Osteoblast (primary cell): ENCODE measurements around the gene DHRS11. TPM values are rescaled to one million over a fixed set of nuclear protein-coding genes. Genes with fewer than 3 reads are reported as not detected.

Experiments used
- DNase-seq: peaks from one replicate; pipeline ENCODE4 v3.0.0; 2011; ENCODE audit warnings: low spot score, mixed read lengths; ENCODE audit not compliant: insufficient read length; ENCODE audit errors: missing footprints
- H2AFZ ChIP-seq: 2 replicates; pipeline ENCODE4 v1.6.0; 2011; ENCODE audit warnings: mild to moderate bottlenecking, low read length
- H3K27ac ChIP-seq: 2 replicates; pipeline ENCODE4 v1.5.1; 2011; ENCODE audit warnings: mild to moderate bottlenecking, low read depth, low read length, moderate library complexity
- H3K27me3 ChIP-seq: 2 replicates; pipeline ENCODE4 v1.6.0; 2012; ENCODE audit warnings: mild to moderate bottlenecking, control low read depth, inconsistent platforms, low read length, moderate library complexity; ENCODE audit not compliant: insufficient read depth
- H3K36me3 ChIP-seq: 2 replicates; pipeline ENCODE4 v1.5.1; 2011; ENCODE audit warnings: mild to moderate bottlenecking, low read length, control low read depth, moderate library complexity; ENCODE audit not compliant: insufficient read depth
- H3K4me1 ChIP-seq: 2 replicates; pipeline ENCODE4 v1.5.1; 2011; ENCODE audit warnings: mild to moderate bottlenecking, low read length, control low read depth, moderate library complexity; ENCODE audit not compliant: insufficient read depth
- H3K4me2 ChIP-seq: 2 replicates; pipeline ENCODE4 v1.6.0; 2011; ENCODE audit warnings: mild to moderate bottlenecking, low read length; ENCODE audit not compliant: insufficient read depth
- H3K4me3 ChIP-seq: fragments of 200-600 bp; sonication (generic); 3 replicates; pipeline ENCODE4 v1.5.1; 2012; ENCODE audit warnings: mild to moderate bottlenecking, low read length, inconsistent platforms; ENCODE audit not compliant: insufficient read depth
- H3K79me2 ChIP-seq: 2 replicates; pipeline ENCODE4 v1.6.0; 2012; ENCODE audit warnings: mild to moderate bottlenecking, low read length, control low read depth, inconsistent platforms; ENCODE audit not compliant: insufficient read depth
- H3K9me3 ChIP-seq: 2 replicates; pipeline ENCODE4 v1.5.1; 2011; ENCODE audit warnings: low read depth, low read length, control low read depth
- H4K20me1 ChIP-seq: 2 replicates; pipeline ENCODE4 v1.6.0; 2012; ENCODE audit warnings: mild to moderate bottlenecking, low read length, control low read depth; ENCODE audit not compliant: insufficient read depth
- total RNA-seq: library from RNA; depleted of rRNA; stranded (reverse); fragments of >200 nt; gene quantifications from 2 replicates; pipeline ENCODE4 v1.2.3, GENCODE V29; 2012
- TF ChIP-seq, protein P1 (sequence below): IDR thresholded peaks from 2 replicates; pipeline ENCODE4 v1.5.1; 2011; ENCODE audit warnings: mild to moderate bottlenecking, low read depth, low read length, moderate library complexity; ENCODE audit errors: extremely low read depth

DHRS11 gene
- total RNA-seq, 1 donor, result 3.3 TPM

DNA sequence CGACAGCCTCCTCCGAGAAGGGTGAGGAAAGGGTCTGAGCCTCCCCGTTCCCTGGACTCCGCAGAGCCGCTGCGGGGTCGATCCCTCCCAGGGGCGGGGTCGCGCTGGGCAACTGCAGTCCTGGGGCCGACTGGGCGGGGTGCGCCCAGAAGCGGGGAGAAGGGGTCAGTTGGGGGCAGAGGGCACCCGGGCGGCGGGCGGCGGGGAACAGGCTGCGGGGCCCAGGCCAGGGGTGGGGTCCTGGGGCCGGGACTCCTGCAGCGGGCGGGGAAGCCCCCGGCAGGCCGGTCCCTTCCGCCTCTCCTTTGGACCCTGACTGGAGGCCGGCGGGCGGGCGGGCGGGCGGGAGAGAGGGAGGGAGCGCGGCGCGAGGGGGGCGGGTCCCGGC lies 46.6 kb upstream of the DHRS11 start:
- Histone ChIP-seq H4K20me1 (peaks cover 37% of the 10 kb centered on the region), H3K4me3 (peak overlapping the region; percentile 99), H3K27ac (peak overlapping the region; percentile 97), H3K36me3 (peaks cover 3% of the 10 kb centered on the region), H3K9me3 (no peaks in the 10 kb centered on the region), H3K79me2 (peaks cover 73% of the 10 kb centered on the region), H3K4me2 (peak overlapping the region; percentile 63), H3K4me1 (peaks cover 14% of the 10 kb centered on the region), H2AFZ (peak overlapping the region; percentile 88), H3K27me3 (no peaks in the 10 kb centered on the region)
- DNase-seq, result no peak
- TF ChIP-seq, protein P1, sequence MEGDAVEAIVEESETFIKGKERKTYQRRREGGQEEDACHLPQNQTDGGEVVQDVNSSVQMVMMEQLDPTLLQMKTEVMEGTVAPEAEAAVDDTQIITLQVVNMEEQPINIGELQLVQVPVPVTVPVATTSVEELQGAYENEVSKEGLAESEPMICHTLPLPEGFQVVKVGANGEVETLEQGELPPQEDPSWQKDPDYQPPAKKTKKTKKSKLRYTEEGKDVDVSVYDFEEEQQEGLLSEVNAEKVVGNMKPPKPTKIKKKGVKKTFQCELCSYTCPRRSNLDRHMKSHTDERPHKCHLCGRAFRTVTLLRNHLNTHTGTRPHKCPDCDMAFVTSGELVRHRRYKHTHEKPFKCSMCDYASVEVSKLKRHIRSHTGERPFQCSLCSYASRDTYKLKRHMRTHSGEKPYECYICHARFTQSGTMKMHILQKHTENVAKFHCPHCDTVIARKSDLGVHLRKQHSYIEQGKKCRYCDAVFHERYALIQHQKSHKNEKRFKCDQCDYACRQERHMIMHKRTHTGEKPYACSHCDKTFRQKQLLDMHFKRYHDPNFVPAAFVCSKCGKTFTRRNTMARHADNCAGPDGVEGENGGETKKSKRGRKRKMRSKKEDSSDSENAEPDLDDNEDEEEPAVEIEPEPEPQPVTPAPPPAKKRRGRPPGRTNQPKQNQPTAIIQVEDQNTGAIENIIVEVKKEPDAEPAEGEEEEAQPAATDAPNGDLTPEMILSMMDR, result no peak

DNA sequence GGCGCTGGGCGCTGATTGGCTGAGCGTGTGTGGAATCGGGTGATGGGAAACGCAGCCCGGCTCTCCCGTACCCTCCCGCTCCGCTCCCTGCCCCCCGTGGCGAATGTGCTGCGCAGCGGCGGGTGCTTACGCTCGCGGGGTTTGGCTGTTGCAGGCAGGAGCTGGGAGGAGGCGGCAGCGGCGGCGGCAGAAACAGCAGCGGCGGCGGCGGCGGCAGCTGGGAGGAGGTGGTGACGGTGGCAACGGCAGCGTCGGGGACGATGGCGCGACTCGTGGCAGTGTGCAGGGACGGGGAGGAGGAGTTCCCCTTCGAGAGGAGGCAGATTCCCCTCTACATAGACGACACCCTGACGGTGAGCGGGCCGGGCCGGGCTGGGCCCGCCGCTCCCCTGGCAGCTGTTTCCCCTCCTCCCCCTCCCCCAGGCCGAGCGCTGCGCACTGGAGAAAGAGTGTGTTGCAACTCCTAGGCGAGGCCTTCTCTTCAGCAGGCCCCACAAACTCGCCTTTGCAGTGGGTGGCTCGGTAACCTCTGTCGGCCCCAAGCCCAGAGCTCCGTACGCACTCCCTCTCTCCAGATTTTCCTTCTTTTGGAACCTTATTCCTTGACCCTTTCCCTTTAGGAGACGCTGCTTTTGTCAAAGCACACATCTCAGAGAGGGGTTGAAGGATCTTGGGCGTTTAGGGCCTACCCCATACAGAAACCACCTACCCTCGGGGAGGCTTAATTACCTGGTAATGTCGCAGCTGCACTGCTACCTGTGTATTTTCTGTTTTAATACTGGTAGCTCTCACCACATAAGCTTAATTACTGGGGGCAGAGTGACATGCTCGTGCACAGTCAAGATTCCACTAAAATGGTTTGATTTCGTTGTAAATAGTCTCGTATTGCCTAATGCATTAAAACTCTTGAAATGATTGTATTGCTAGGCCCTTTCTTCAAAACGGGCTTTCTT lies 45.9 kb upstream of the DHRS11 start:
- Histone ChIP-seq H3K9me3 (no peaks in the 10 kb centered on the region), H3K36me3 (peaks cover 3% of the 10 kb centered on the region), H3K4me2 (peak overlapping the region; percentile 93), H3K79me2 (peaks cover 80% of the 10 kb centered on the region), H3K27me3 (no peaks in the 10 kb centered on the region), H3K27ac (peak overlapping the region; percentile 87), H3K4me1 (peaks cover 14% of the 10 kb centered on the region), H3K4me3 (peak overlapping the region; percentile 96), H4K20me1 (peaks cover 42% of the 10 kb centered on the region), H2AFZ (peak overlapping the region; percentile 58)
- TF ChIP-seq, protein P1, result no peak
- DNase-seq, result peak; percentile 98

DNA sequence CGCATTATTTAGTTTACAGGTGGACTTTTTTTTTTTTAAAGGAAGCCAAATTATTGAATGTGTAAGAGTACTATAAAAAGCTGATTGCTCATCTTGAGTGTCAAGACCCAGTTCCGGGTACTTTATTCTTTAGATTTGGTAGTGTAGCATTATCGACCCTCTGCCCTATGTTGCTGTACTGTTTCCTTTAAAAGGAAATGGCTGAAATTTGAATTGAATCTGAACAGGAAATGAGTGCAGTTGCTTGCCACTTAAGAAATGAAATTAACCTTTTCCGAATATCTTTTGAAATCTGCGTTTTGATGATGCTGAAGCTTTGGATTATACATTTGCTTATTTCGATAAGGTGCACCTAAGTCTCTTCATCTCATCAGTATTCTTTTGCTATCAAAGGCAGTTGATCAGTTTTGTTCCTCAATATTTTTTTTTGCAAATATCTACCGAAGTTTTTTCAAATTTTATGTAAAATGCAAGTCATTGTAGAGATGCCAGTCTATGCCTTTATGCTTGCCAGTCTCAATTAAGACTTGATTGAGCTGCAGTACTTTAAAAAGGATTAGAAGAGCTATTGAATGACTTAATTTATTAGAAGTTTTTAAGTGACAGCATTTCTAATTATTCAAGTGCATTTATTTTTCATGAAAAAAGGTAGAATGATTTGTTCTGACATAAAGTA lies 45.1 kb upstream of the DHRS11 start:
- Histone ChIP-seq H2AFZ (no peak overlapping the region), H3K4me1 (peaks cover 14% of the 10 kb centered on the region), H3K9me3 (no peaks in the 10 kb centered on the region), H3K27me3 (no peaks in the 10 kb centered on the region), H3K27ac (peak overlapping the region; percentile 87), H4K20me1 (peaks cover 45% of the 10 kb centered on the region), H3K36me3 (peaks cover 3% of the 10 kb centered on the region), H3K4me2 (peak overlapping the region; percentile 93), H3K79me2 (peaks cover 82% of the 10 kb centered on the region), H3K4me3 (peak overlapping the region; percentile 96)
- DNase-seq, result no peak
- TF ChIP-seq, protein P1, result no peak

DNA sequence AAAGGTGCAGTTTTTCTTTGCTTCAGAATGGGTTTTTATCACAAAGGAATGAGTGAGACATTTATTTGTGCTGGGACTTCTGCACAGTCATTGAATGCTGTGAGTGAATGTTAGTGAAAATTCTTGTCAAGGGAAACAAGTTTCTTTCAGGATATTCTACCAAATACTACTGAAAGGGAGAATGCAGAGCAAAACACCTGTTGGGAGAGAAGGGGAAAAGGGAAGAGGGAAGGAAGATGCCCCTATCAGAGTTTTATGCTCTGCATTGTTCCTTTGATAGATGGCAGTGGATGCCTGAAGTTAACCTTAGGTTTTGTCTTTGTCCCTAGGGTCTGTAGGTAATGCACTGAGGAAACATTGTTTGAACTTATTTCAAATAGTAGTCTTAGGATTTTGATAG lies 43.9 kb upstream of the DHRS11 start:
- no peak for DNase-seq
- peak overlapping the region; percentile 40 for H3K27ac ChIP-seq
- TF ChIP-seq, protein P1, result no peak
- peaks cover 14% of the 10 kb centered on the region for H3K4me1 ChIP-seq
- H4K20me1 ChIP-seq, result peaks cover 55% of the 10 kb centered on the region
- H3K36me3 ChIP-seq, result peaks cover 3% of the 10 kb centered on the region
- H3K79me2 ChIP-seq, result peaks cover 88% of the 10 kb centered on the region
- H3K4me3 ChIP-seq, result peak overlapping the region; percentile 96
- peak overlapping the region; percentile 93 for H3K4me2 ChIP-seq
- H2AFZ ChIP-seq, result no peak overlapping the region
- H3K9me3 ChIP-seq, result no peaks in the 10 kb centered on the region
- H3K27me3 ChIP-seq, result no peaks in the 10 kb centered on the region
